ENCODE measurements around the gene IRF5. TPM values are rescaled to one million over a fixed set of nuclear protein-coding genes. Genes with fewer than 3 reads are reported as not detected.

The IRF5 gene
- total RNA-seq, 2 experiments from 2014 or later: 8.2 to 21.9 TPM

DNA sequence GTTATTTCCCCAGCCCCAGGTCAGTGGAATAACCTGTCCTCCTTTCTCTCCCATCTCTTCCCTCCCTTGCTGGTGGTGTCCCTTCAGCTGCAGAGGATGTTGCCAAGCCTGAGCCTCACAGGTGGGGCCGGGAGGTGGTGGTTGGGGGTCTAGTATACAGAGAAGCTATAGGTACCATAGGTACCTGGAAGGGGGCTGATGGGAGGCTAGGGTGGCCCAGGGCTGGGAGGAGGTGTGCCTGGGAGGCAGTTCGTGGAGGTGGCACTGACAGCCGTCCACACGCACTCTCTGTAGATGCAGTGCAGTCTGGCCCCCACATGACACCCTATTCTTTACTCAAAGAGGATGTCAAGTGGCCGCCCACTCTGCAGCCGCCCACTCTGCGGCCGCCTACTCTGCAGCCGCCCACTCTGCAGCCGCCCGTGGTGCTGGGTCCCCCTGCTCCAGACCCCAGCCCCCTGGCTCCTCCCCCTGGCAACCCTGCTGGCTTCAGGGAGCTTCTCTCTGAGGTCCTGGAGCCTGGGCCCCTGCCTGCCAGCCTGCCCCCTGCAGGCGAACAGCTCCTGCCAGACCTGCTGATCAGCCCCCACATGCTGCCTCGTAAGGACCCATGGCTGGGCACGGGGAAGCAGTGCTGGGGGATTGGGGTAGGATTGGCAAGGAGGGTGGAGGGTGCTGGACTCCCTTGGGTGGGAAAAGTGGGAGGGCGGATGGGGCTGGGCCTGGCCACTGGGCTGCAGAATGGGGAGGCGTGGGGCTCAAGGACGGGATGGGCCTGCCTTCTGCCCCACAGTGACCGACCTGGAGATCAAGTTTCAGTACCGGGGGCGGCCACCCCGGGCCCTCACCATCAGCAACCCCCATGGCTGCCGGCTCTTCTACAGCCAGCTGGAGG is 9.5 kb downstream of the IRF5 start:
- Histone ChIP-seq H3K79me2 (ENCODE audit: insufficient read depth, low read depth, low read length) (no peaks in the 10 kb centered on the region), H3K9me2 (ENCODE audit: insufficient read depth, low read length) (no peaks in the 10 kb centered on the region), H3K9me3 (ENCODE audit: low read length) (no peaks in the 10 kb centered on the region), H4K20me1 (ENCODE audit: insufficient read depth, low read length) (no peaks in the 10 kb centered on the region), H3K4me3 (ENCODE audit: low read depth, low read length, poor library complexity, severe bottlenecking) (no peak overlapping the region), H3K4me2 (ENCODE audit: low read length) (no peak overlapping the region), H3K27ac (ENCODE audit: low read depth, low read length, poor library complexity, severe bottlenecking) (no peak overlapping the region), H3K36me3 (ENCODE audit: insufficient read depth, low read length) (peaks cover 27% of the 10 kb centered on the region), H3K4me1 (ENCODE audit: insufficient read depth, low read length, poor library complexity, severe bottlenecking) (no peaks in the 10 kb centered on the region), H2AFZ (ENCODE audit: low read length) (no peak overlapping the region)
- CTCF ChIA-PET (ENCODE audit: unreplicated experiment): no interaction called here
- no TSS peak for BruUV-seq (replicated peaks)
- no peak for TF ChIP-seq EZH2phosphoT487 (IDR thresholded peaks at IDR 0.05; ENCODE audit: borderline replicate concordance, low read depth, low read length)
- TF ChIP-seq, protein P1, sequence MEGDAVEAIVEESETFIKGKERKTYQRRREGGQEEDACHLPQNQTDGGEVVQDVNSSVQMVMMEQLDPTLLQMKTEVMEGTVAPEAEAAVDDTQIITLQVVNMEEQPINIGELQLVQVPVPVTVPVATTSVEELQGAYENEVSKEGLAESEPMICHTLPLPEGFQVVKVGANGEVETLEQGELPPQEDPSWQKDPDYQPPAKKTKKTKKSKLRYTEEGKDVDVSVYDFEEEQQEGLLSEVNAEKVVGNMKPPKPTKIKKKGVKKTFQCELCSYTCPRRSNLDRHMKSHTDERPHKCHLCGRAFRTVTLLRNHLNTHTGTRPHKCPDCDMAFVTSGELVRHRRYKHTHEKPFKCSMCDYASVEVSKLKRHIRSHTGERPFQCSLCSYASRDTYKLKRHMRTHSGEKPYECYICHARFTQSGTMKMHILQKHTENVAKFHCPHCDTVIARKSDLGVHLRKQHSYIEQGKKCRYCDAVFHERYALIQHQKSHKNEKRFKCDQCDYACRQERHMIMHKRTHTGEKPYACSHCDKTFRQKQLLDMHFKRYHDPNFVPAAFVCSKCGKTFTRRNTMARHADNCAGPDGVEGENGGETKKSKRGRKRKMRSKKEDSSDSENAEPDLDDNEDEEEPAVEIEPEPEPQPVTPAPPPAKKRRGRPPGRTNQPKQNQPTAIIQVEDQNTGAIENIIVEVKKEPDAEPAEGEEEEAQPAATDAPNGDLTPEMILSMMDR (conservative IDR thresholded peaks at IDR 0.05; ENCODE audit: low read length): peak; percentile 60
- DNase-seq (ENCODE audit: low spot score): no peak
- intact Hi-C loops (cut with micrococcal nuclease; ENCODE audit: unreplicated experiment): no loop called here
- POLR2A ChIA-PET: interaction anchor here (0.5 to 1.0 kb wide), 2 partner anchors 60 to 1007 kb away, joined by 3 read pairs; no protein-coding TSS in a partner anchor

DNA sequence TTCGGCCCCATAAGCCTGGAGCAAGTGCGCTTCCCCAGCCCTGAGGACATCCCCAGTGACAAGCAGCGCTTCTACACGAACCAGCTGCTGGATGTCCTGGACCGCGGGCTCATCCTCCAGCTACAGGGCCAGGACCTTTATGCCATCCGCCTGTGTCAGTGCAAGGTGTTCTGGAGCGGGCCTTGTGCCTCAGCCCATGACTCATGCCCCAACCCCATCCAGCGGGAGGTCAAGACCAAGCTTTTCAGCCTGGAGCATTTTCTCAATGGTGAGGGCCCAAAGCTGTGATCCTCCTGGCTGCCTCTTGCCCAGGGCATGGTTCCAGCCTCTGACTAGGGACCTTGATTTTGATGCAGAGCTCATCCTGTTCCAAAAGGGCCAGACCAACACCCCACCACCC is 10.1 kb downstream of the IRF5 start:
- no TSS peak for BruUV-seq (replicated peaks)
- TF ChIP-seq EZH2phosphoT487 (IDR thresholded peaks at IDR 0.05; ENCODE audit: borderline replicate concordance, low read depth, low read length): no peak
- TF ChIP-seq, protein P1 (conservative IDR thresholded peaks at IDR 0.05; ENCODE audit: low read length): no peak
- CTCF ChIA-PET (ENCODE audit: unreplicated experiment): interaction anchor here (1.4 kb wide), 1 partner anchor 8 kb away, joined by 4 read pairs; no protein-coding TSS in a partner anchor
- H3K4me2 ChIP-seq (ENCODE audit: low read length): no peak overlapping the region
- H3K4me3 ChIP-seq (ENCODE audit: low read depth, low read length, poor library complexity, severe bottlenecking): no peak overlapping the region
- POLR2A ChIA-PET: interaction anchor here (0.5 to 1.0 kb wide), 3 partner anchors 59 to 1007 kb away, joined by 3 read pairs; no protein-coding TSS in a partner anchor
- no peak overlapping the region for H2AFZ ChIP-seq (ENCODE audit: low read length)
- H3K9me2 ChIP-seq (ENCODE audit: insufficient read depth, low read length): no peaks in the 10 kb centered on the region
- peaks cover 33% of the 10 kb centered on the region for H3K36me3 ChIP-seq (ENCODE audit: insufficient read depth, low read length)
- no peak for DNase-seq (ENCODE audit: low spot score)
- intact Hi-C loops (cut with micrococcal nuclease; ENCODE audit: unreplicated experiment): no loop called here
- H3K27ac ChIP-seq (ENCODE audit: low read depth, low read length, poor library complexity, severe bottlenecking): no peak overlapping the region
- H4K20me1 ChIP-seq (ENCODE audit: insufficient read depth, low read length): no peaks in the 10 kb centered on the region
- no peaks in the 10 kb centered on the region for H3K9me3 ChIP-seq (ENCODE audit: low read length)
- no peaks in the 10 kb centered on the region for H3K79me2 ChIP-seq (ENCODE audit: insufficient read depth, low read depth, low read length)
- no peaks in the 10 kb centered on the region for H3K4me1 ChIP-seq (ENCODE audit: insufficient read depth, low read length, poor library complexity, severe bottlenecking)

All from OCI-LY7 (cell line).